HepG2 (cell line): Measurements from ENCODE around the gene C7orf57. TPM values are rescaled to one million over a fixed set of nuclear protein-coding genes. Genes with fewer than 3 reads are reported as not detected.
A peak's percentile ranks its signal among the peaks of the same experiment; 100 is the strongest.

Source experiments
- ARID3A ChIP-seq: IDR thresholded peaks from 2 replicates; pipeline ENCODE4 v1.6.1; 2012; ENCODE audit warnings: low read depth, low read length, improper control_type of control experiment
- DMTF1 ChIP-seq: sonication (generic); formaldehyde crosslinking; IDR thresholded peaks from 2 replicates; pipeline ENCODE4 v1.4.0; 2020; ENCODE audit warnings: mild to moderate bottlenecking, missing genetic modification reagents
- DRAP1 ChIP-seq: IDR thresholded peaks from 2 replicates; pipeline ENCODE4 v1.6.1; 2016; ENCODE audit warnings: missing genetic modification reagents, missing compliant biosample characterization
- FOXC1 ChIP-seq: sonication (generic); formaldehyde crosslinking; IDR thresholded peaks from 2 replicates; pipeline ENCODE4 v1.8.0; 2022; ENCODE audit warnings: mild to moderate bottlenecking, missing genetic modification reagents, borderline replicate concordance
- HNF1B ChIP-seq: sonication (generic); formaldehyde crosslinking; IDR thresholded peaks from 2 replicates; pipeline ENCODE4 v1.5.1; 2020; ENCODE audit warnings: mild to moderate bottlenecking, moderate library complexity, missing genetic modification reagents
- SNAPC5 ChIP-seq: sonication (generic); formaldehyde crosslinking; IDR thresholded peaks from 2 replicates; pipeline ENCODE4 v1.8.1; 2023; ENCODE audit warnings: mild to moderate bottlenecking, missing genetic modification reagents, borderline replicate concordance
- SP1 ChIP-seq, 2 experiments: fragments of 450-650 bp in 1 of 2; sonication (generic) in 1 of 2; formaldehyde crosslinking in 1 of 2; IDR thresholded peaks; 2 replicates each; pipeline versions ENCODE4 v1.4.0 to v1.6.1; 2016 to 2020; ENCODE audit warnings: missing genetic modification reagents in 1 of 2
- THAP9 ChIP-seq: sonication (generic); formaldehyde crosslinking; IDR thresholded peaks from 2 replicates; pipeline ENCODE4; 2020; ENCODE audit warnings: missing genetic modification reagents, mild to moderate bottlenecking, borderline replicate concordance
- TIGD3 ChIP-seq: sonication (generic); formaldehyde crosslinking; IDR thresholded peaks from 2 replicates; pipeline ENCODE4 v1.5.1; 2020; ENCODE audit warnings: mild to moderate bottlenecking, missing genetic modification reagents, borderline replicate concordance
- ZNF543 ChIP-seq: sonication (generic); formaldehyde crosslinking; IDR thresholded peaks from 2 replicates; pipeline ENCODE4 v1.4.0; 2020; ENCODE audit warnings: mild to moderate bottlenecking, missing genetic modification reagents
- polyA plus RNA-seq, 8 experiments: library from polyadenylated mRNA; depleted of rRNA in 3 of 8; stranded (reverse) in 7 of 8; unstranded in 1 of 8; fragments of >200 nt; fragmentation: Illumina TruSeq in 4 of 8; extraction: Trizol in 4 of 8; gene quantifications; 2 replicates each; pipeline versions ENCODE4 v1.2.1 to v1.2.3, GENCODE V29; 2011 to 2016; ENCODE audit warnings: low read depth in 4 of 8, missing spikeins in 1 of 8, mixed read lengths in 1 of 8; ENCODE audit not compliant: insufficient read depth in 1 of 8
- total RNA-seq, 5 experiments: library from RNA; depleted of rRNA; stranded (reverse); fragments of >200 nt; fragmentation: Illumina TruSeq; extraction: Trizol; gene quantifications; 2 replicates each; pipeline ENCODE4 v1.2.3, GENCODE V29; 2016; ENCODE audit warnings: low read depth in 1 of 5

The C7orf57 gene
- total and polyA plus RNA-seq, 2 of the 13 experiments (the other 11 are each of a cell fraction or from before 2014, with no cell fraction given), result not detected

- TF ChIP-seq TIGD3 (CRISPR knock-in tag), result no peak
- no peak for TF ChIP-seq SNAPC5 (CRISPR knock-in tag)
- TF ChIP-seq THAP9 (CRISPR knock-in tag), result no peak
- TF ChIP-seq FOXC1 (CRISPR knock-in tag), result 0 out of 2 replicates have a peak, but pooled peaks have one; percentile 45
- TF ChIP-seq ARID3A, result no peak
- TF ChIP-seq HNF1B (CRISPR knock-in tag), result no peak; the same call in 1 of the 2 replicates
- TF ChIP-seq DRAP1 (CRISPR knock-in tag), result peak; percentile 40; the same call in 1 of the 2 replicates
- no peak for TF ChIP-seq DMTF1 (CRISPR knock-in tag)
- TF ChIP-seq ZNF543 (CRISPR knock-in tag), result no peak
- TF ChIP-seq SP1 (IDR thresholded peaks at IDR 0.05), result no peak
- TF ChIP-seq SP1 (CRISPR knock-in tag; IDR thresholded peaks at IDR 0.05), result peak; percentile 11; the same call in 1 of the 2 replicates
These were observed 54.0 kb downstream of the C7orf57 start, which contains the start of gene UPP1 (continued) for GRCh38 chr7:48089046-48090003.
